Activated T-cell treated with anti-CD3 and anti-CD28 coated beads, Interleukin-2, amount 50 U/mL, for 24 hours (primary cell): ENCODE measurements around the gene MB.
A peak's percentile ranks its signal among the peaks of the same experiment; 100 is the strongest.

Source experiments
- DNase-seq: peaks from one replicate; pipeline ENCODE4 v3.0.0-alpha.2; 2020
- H3K27ac Mint-ChIP-seq: 2 replicates; pipeline ENCODE4 v1.8.0; 2020; ENCODE audit warnings: mild to moderate bottlenecking, mixed read lengths
- H3K27me3 Mint-ChIP-seq: 2 replicates; pipeline ENCODE4 v1.8.0; 2020; ENCODE audit warnings: mixed read lengths
- H3K36me3 Mint-ChIP-seq: 2 replicates; pipeline ENCODE4 v1.8.0; 2020; ENCODE audit warnings: low read depth, mixed read lengths
- H3K4me1 Mint-ChIP-seq: 2 replicates; pipeline ENCODE4 v1.8.0; 2020; ENCODE audit warnings: low read depth, mixed read lengths
- H3K4me3 Mint-ChIP-seq: 2 replicates; pipeline ENCODE4 v1.8.0; 2020; ENCODE audit warnings: mild to moderate bottlenecking, moderate library complexity, mixed read lengths
- H3K9me3 Mint-ChIP-seq: 2 replicates; pipeline ENCODE4 v1.8.0; 2020; ENCODE audit warnings: mixed read lengths

The MB gene

DNA sequence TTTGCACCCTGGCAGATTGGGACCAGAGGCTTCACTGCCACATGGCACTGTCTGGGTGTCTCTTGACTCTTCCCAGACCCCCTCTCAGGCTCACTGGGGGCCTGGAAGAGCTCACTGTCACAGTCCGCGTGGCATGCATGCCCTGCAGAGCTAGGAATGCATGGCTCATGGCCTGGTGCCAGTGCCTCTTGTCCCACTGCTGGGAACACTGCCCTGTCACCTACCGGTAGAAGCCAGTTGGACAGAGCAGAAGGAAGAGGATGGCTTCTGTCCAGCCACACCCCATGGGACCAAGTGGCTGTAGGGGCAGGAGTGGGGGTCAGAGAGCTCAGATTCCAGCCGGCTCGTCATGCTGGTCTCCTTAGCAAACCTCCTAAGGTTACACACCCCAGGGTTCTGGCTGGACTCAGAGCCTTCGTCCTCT is 29.7 kb downstream of the MB start:
- H3K27me3 Mint-ChIP-seq: peaks cover 4% of the 10 kb centered on the region
- no peaks in the 10 kb centered on the region for H3K36me3 Mint-ChIP-seq
- no peaks in the 10 kb centered on the region for H3K9me3 Mint-ChIP-seq
- no peaks in the 10 kb centered on the region for H3K4me1 Mint-ChIP-seq
- H3K27ac Mint-ChIP-seq: no peak overlapping the region
- H3K4me3 Mint-ChIP-seq: no peak overlapping the region
- DNase-seq: no peak

DNA sequence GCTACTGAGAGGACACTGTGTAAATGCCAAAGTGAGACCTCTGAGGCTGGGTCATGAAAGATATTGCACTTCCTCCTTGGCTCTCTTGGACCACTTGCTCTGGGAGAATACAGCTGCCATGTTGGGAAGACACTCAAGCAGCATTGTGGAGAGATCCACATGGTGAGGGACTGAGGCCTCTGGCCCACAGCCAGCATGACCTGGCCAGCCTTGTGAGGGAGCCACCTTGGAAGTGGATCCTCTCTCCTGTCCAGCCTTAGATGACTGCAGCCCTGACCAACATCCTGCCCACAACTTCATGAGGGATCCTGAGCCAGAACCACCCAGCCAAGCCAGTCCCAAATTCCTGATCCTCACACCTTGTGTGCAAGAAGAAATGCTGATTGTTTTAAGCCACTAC is 30.4 kb downstream of the MB start:
- Mint-ChIP-seq H3K36me3 (no peaks in the 10 kb centered on the region), H3K4me1 (no peaks in the 10 kb centered on the region), H3K4me3 (no peak overlapping the region), H3K27ac (no peak overlapping the region), H3K27me3 (peaks cover 4% of the 10 kb centered on the region), H3K9me3 (no peaks in the 10 kb centered on the region)
- no peak for DNase-seq

DNA sequence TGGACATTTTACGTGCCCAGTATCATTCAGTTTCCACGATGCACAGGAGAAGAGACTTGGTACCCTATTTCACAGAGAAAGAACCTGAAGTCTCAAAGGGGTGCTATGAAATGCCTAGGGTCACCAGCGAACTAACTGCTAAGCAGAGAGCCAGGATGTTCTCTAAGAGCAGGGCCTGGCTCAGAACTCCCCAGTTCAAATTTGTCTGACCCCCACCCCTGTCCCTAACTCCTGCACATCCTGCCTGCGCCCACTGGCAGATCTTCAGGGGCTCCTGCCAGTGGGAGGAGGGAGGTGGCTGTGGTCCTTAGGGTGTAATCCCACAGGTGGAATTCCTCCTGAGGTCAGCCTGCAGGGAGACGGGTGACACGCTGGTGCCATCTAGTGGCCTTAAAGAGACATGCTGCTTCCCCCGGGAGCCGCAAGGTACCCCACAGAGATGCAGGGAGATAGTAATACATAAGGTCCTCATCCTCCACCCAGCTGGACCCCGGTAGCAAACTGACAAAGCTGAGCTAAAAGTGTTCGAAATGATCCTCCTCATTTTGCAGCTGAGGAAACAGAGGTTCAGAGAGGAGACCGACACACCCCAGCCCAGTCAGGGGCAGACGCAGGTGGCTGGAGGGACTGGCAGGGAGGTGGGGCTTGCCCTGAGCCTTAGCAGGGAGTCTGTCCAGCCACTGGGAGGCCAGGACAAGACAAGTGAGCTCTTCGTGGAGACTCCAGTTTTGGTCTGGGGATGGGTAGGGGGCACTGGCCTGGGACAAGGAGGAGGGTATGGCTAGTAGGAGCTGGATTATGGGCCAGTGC is 34.1 kb downstream of the MB start:
- DNase-seq: peak; percentile 74
- H3K4me1 Mint-ChIP-seq: no peaks in the 10 kb centered on the region
- H3K4me3 Mint-ChIP-seq: no peak overlapping the region
- H3K27ac Mint-ChIP-seq: no peak overlapping the region
- peaks cover 4% of the 10 kb centered on the region for H3K27me3 Mint-ChIP-seq
- H3K9me3 Mint-ChIP-seq: no peaks in the 10 kb centered on the region
- no peaks in the 10 kb centered on the region for H3K36me3 Mint-ChIP-seq

DNA sequence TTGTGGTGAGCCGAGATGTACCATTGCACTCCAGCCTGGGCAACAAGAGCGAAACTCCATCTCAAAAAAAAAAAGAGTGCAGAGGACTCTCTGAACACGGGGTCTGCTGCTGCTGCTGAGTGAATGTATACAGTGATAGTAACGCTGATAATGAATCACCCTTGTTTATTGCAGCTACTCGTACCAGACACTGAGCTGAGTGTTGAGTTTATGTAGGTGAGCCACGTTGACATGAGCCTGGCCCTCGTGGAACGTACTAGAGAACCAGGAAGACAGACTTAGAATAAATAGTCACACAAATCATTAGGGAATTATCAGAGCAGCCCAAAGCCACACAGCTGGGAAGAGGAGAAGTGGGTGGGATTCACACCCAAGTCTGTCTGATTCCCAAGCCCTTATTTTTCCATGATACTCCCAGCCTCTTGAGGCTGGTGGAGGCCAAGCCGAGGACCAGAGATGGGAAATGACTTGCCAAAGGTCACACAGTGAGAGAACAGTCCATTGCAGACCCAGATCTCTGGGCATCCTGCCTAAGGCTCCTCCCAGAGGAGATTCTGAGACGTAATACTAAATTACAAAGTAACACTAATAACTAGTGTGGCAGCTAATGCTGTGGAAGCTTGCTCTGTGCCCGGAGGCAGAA is 34.8 kb downstream of the MB start:
- peaks cover 4% of the 10 kb centered on the region for H3K27me3 Mint-ChIP-seq
- no peak for DNase-seq
- H3K27ac Mint-ChIP-seq: no peak overlapping the region
- H3K36me3 Mint-ChIP-seq: no peaks in the 10 kb centered on the region
- no peaks in the 10 kb centered on the region for H3K9me3 Mint-ChIP-seq
- H3K4me3 Mint-ChIP-seq: no peak overlapping the region
- H3K4me1 Mint-ChIP-seq: no peaks in the 10 kb centered on the region

DNA sequence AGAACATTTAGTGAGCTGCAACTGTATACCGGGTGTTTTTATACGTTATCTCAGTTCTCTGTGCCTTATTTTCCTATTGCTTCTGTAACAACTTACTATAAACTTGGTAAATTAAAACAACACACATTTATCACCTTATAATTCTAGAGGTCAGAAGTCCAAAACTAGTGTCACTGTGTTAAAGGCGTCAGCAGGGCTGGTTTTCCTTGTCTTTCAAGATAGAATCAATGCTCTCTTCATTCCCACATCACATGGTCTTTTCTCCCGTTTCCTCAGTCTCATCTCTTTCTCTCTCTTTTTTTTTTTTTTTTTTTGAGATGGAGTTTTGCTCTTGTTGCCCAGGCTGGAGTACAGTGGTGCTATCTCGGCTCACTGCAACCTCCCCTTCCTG is 36.1 kb downstream of the MB start:
- no peak overlapping the region for H3K27ac Mint-ChIP-seq
- peaks cover 4% of the 10 kb centered on the region for H3K27me3 Mint-ChIP-seq
- DNase-seq: no peak
- no peaks in the 10 kb centered on the region for H3K36me3 Mint-ChIP-seq
- H3K9me3 Mint-ChIP-seq: no peaks in the 10 kb centered on the region
- H3K4me1 Mint-ChIP-seq: no peaks in the 10 kb centered on the region
- H3K4me3 Mint-ChIP-seq: no peak overlapping the region

DNA sequence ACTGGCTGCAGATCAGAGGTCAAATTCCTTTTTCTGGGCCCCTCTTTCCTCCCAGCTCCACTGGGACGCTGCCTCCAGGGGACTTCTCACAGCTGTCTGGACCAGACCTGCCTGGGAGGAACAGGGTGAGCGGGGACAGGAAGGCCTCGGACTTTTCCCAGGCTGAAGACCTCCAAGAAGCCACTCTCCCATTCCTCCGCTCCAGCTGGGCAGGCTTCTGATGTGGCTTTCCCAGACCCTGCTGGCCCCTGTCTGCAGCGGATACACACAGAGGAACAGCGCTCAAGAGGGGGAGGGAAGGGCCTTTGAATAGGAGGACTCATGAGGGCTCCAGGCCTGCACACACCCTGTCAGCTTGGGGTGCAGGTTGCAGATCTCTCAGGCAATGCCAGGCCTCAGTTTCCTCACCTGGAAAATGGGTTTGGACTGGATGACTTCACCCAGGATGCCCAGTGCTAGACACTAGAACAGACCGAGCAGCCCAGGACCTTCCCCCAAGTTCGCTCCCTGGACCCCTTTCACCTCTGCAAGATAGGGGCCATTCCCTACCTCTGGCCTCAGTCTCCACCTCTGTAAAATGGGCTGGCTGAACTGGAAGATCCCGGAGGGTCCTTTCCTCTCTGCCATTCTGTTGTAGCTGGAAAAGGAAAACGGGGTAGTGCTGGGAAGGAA is 36.6 kb downstream of the MB start:
- no peaks in the 10 kb centered on the region for H3K9me3 Mint-ChIP-seq
- H3K27ac Mint-ChIP-seq: no peak overlapping the region
- H3K4me1 Mint-ChIP-seq: no peaks in the 10 kb centered on the region
- no peak for DNase-seq
- no peak overlapping the region for H3K4me3 Mint-ChIP-seq
- peaks cover 4% of the 10 kb centered on the region for H3K27me3 Mint-ChIP-seq
- no peaks in the 10 kb centered on the region for H3K36me3 Mint-ChIP-seq

DNA sequence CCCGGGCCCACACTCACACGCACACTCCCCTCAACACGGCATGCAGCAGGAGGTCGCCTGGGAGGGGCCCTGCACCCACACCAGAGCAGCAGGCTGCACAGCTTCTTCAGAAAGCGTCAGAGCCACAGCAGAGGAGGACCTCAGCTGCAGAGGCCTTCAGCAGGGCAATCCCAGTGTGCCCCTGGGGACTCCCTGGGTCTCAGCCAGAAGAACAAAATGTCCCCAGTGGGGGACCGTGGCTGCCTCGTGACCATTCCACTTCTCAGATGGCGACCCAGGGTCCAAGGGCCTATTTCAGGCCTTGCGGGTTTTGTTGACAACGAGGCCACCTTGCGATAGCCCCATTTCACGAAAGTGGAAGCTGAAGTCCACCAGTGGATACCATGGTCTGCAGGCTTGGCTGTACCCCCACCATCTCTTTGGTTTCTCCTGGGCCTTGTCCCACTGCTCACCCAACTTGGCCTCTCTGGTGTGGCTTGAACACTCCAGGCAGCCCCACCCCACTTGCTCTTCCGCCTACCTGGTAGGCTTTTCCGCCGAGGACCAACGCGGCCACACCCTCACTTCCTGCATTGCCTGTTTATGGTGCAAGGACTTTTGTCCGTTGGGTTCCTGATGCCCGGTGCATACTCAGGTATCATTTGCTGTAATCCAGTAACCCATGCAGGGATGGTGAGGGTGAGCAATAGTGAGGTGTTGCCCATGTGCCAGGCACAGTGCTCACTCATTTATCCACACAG is 38.1 kb downstream of the MB start:
- Mint-ChIP-seq H3K9me3 (no peaks in the 10 kb centered on the region), H3K27me3 (peaks cover 7% of the 10 kb centered on the region), H3K27ac (no peak overlapping the region), H3K36me3 (no peaks in the 10 kb centered on the region), H3K4me1 (no peaks in the 10 kb centered on the region), H3K4me3 (no peak overlapping the region)
- no peak for DNase-seq

DNA sequence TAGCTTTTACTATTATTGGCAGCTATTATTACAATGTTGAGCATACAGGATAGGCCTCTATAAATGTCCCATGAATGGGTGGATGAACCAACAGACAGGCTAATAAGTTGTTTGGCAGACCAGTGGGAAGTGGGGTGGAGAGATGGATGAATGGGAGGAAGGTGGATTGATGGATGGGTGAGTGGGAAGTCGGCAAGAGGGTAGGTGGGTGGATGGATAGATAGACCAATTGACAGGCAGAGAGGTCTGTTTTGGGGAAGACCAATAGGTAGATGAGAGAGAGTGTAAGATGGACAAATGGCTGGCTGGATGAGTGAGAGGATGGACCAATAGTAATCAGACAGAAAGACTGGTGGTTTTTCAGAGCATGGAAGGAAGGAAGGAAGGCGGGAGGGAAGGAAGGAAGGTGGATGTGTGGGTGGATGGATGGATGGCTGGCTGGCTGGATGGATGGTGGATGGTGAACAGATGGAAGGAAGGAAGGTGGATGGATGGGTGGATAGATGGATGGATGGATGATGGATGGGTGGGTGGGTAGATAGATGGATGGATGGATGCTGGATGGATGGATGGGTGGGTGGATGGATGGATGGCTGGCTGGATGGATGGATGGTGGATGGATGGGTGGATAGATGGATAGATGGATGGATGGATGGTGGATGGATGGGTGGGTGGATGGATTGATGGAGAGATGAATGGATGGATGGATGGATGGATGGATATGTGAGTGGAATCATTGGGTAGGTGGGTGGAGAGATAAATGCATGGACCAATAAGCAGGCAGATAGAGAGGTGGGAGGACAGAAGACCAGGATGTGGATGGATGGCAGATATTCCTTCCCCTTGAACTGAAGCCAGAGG is 39.1 kb downstream of the MB start:
- Mint-ChIP-seq H3K4me1 (no peaks in the 10 kb centered on the region), H3K27me3 (peaks cover 3% of the 10 kb centered on the region), H3K4me3 (no peak overlapping the region), H3K36me3 (no peaks in the 10 kb centered on the region), H3K9me3 (no peaks in the 10 kb centered on the region), H3K27ac (no peak overlapping the region)
- no peak for DNase-seq

DNA sequence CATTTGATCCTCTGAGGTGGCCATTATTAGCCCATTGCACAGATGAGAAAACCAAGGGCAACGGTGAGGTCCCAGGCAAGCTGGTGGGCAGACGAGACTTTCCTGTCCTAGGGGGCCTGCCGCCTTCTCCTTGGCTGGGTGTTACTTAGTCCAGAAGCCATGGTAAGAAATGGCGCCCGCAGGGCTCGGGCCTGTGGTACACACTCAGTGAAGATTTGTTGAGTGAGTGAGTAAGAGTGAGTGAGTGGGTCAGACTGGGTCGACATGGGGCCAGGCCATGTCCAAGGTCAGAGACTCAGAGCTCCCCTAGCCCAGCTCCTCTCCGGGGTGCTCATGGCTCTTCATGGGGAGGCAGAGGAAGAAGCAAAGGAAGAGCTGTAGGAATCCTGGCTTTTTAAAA is 40.5 kb downstream of the MB start:
- H3K27me3 Mint-ChIP-seq: peaks cover 3% of the 10 kb centered on the region
- no peak overlapping the region for H3K27ac Mint-ChIP-seq
- H3K36me3 Mint-ChIP-seq: no peaks in the 10 kb centered on the region

DNA sequence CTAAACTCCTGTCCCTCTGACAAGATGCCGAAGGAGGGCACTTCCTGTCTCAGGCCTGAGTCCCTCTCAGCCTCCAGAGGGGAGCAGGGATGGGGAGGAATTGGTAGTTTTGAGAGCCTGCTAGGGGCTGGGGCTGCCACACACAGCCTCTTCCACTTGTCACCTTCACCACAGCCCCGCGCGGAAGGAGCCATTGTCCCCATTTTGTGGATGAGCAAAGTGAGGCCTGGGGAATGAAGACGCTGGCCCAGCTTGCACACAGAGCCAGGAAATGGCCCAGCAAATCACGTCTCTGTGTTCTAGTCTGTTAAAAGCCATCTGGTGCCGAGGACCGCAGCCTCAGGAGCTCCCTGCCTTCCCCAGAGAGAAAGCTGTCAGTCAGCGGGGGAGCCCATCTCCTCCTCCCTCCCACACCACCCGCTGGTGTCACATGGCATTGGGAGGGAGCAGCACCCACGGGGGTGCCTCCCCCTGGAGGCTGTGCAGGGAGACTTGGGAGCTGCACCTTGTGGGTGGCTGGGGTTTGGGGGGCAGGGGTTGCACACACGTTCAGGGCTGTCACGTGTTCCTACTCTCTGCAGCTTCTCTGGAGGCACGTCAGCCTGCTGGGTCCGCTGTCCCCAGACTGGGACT is 41.9 kb downstream of the MB start:
- Mint-ChIP-seq H3K4me3 (no peak overlapping the region), H3K9me3 (no peaks in the 10 kb centered on the region), H3K4me1 (no peaks in the 10 kb centered on the region), H3K27me3 (peaks cover 3% of the 10 kb centered on the region), H3K36me3 (no peaks in the 10 kb centered on the region), H3K27ac (no peak overlapping the region)
- no peak for DNase-seq

More for the DNA sequence above, 40.5 kb downstream of the MB start:
- Mint-ChIP-seq H3K4me1 (no peaks in the 10 kb centered on the region), H3K4me3 (no peak overlapping the region), H3K9me3 (no peaks in the 10 kb centered on the region)
- no peak for DNase-seq

DNA sequence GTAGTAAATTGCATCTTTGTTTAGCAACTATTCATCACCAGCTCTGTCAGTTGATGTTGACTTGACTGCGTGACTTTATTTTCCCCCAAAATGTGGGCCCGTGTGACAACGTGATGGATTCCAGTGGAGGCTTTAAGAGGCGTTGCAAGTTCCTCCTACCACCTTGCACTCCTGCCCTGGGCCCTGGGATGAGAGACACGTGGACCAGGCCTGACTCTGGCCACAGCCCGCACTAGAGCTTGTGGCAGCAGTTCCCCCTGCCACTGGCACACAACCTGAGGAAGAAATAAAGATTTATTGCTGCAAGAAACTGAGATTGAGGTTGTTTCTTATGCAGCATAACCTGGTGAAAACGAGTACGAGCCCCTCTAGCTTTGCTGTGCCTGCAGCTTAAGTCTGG is 44.6 kb downstream of the MB start:
- no peak for DNase-seq
- Mint-ChIP-seq H3K4me1 (no peaks in the 10 kb centered on the region), H3K27ac (no peak overlapping the region), H3K4me3 (no peak overlapping the region), H3K27me3 (peaks cover 5% of the 10 kb centered on the region), H3K9me3 (no peaks in the 10 kb centered on the region), H3K36me3 (no peaks in the 10 kb centered on the region)

DNA sequence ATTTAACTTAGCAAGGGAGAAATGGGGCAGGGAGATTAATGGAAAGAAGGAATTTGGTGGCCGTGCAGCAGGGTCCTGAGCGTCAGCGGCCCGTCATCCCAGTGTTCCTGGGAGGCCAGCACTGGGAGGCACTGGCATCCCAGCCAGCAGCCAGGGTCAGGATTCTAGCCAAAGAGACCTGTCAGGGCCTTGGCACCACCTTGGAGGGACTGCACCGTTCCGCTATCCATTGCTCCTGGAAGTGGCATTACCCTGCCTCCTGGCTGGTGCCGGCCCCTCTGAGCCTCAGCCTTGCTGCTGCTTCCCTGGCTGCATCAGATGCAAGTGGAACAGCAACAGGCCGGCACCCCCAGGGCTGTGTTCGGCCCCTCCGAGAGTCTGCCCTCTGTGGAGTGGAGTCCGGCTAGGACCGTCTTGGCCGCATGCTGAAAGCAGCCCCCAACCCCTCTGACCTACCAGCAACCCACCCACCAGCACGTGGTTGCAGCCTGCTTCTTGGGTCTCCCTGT is 46.4 kb downstream of the MB start:
- Mint-ChIP-seq H3K27ac (no peak overlapping the region), H3K27me3 (peaks cover 5% of the 10 kb centered on the region), H3K9me3 (no peaks in the 10 kb centered on the region), H3K36me3 (no peaks in the 10 kb centered on the region), H3K4me1 (no peaks in the 10 kb centered on the region), H3K4me3 (no peak overlapping the region)
- DNase-seq: no peak

DNA sequence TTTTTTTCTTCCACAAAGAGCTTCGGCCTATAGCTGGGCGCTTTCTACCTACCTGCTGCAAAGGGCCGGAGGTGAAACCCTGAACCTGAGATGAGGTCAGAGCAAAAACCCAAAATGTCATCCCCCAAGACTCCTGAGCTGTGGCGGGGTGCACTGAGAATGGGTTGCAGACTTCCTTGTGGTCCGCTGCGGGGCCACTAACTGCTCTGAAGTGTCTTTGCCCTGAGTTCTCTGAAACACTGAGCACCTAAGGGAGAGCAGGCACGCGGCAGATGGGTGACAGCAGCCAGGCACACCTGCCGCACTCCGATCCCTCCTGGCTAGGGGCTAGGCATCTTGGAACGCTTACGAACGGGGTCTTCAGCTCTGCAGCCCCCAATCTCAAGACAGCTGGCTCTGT is 47.2 kb downstream of the MB start:
- H3K4me1 Mint-ChIP-seq: no peaks in the 10 kb centered on the region
- no peaks in the 10 kb centered on the region for H3K36me3 Mint-ChIP-seq
- H3K4me3 Mint-ChIP-seq: no peak overlapping the region
- DNase-seq: no peak
- peaks cover 5% of the 10 kb centered on the region for H3K27me3 Mint-ChIP-seq
- no peaks in the 10 kb centered on the region for H3K9me3 Mint-ChIP-seq
- no peak overlapping the region for H3K27ac Mint-ChIP-seq
